ENCODE results near the gene REL. TPM values are rescaled to one million over a fixed set of nuclear protein-coding genes. Genes with fewer than 3 reads are reported as not detected.

Gene REL
- total and polyA plus RNA-seq, 2 of the 13 experiments (the other 11 are each of a cell fraction or from before 2014, with no cell fraction given): 3.7 to 7.0 TPM

GRCh38 chr2:60853531-60853930, 27.8 kb upstream of the REL start:
- Histone ChIP-seq H3K27ac (ENCODE audit: extremely low read length, insufficient read depth, low read length) (no peak overlapping the region), H4K20me1 (ENCODE audit: insufficient read depth, low read length) (no peaks in the 10 kb centered on the region), H3K79me2 (ENCODE audit: insufficient read depth, low read length) (no peaks in the 10 kb centered on the region), H3K27me3 (ENCODE audit: control insufficient read depth in 1 of 2, insufficient read depth in 2 of 2, low read length in 2 of 2) (no peaks in the 10 kb centered on the region; a peak in 1 of 5 replicates), H3K4me3 (replicated peaks in 1 of 3; ENCODE audit: insufficient read depth in 1 of 3, low read depth in 2 of 3, low read length in 3 of 3) (no peak overlapping the region), H3K9me3 (ENCODE audit: low read length) (no peaks in the 10 kb centered on the region), H3K9ac (ENCODE audit: insufficient read depth, low read depth, low read length) (no peak overlapping the region), H3K36me3 (replicated peaks in 1 of 2; ENCODE audit: control insufficient read depth in 1 of 2, insufficient read depth in 2 of 2, low read length in 2 of 2) (no peaks in the 10 kb centered on the region), H2AFZ (ENCODE audit: low read length) (no peak overlapping the region), H3K4me2 (ENCODE audit: low read depth, low read length) (no peak overlapping the region), H3K4me1 (ENCODE audit: insufficient read depth, low read length) (peaks cover 3% of the 10 kb centered on the region)
- no TSS peak for BruUV-seq (replicated peaks)
- 49% methylated on average over 2 of the region's 2 CpGs for WGBS (ENCODE audit: low lambda C conversion rate)
- TF ChIP-seq ATF5 (CRISPR knock-in tag; IDR thresholded peaks at IDR 0.05; ENCODE audit: low read depth): no peak
- no peak for TF ChIP-seq JUNB (CRISPR knock-in tag; IDR thresholded peaks at IDR 0.05; ENCODE audit: borderline replicate concordance)
- no peak for TF ChIP-seq ZBTB26 (CRISPR knock-in tag; IDR thresholded peaks at IDR 0.05; ENCODE audit: borderline replicate concordance)
- TF ChIP-seq HMGXB4 (CRISPR knock-in tag; IDR thresholded peaks at IDR 0.05; ENCODE audit: borderline replicate concordance in 1 of 2, low read depth in 1 of 2): no peak
- TF ChIP-seq NFYC (CRISPR knock-in tag; IDR thresholded peaks at IDR 0.05): no peak
- no peak for TF ChIP-seq HNF4G (IDR thresholded peaks at IDR 0.05; ENCODE audit: borderline replicate concordance, low read depth, low read length)
- TF ChIP-seq HNF4G (CRISPR knock-in tag; IDR thresholded peaks at IDR 0.05; ENCODE audit: borderline replicate concordance, low read depth): no peak
- no peak for TF ChIP-seq TCF7L2 (IDR thresholded peaks at IDR 0.05; ENCODE audit: low read depth, low read length)
- TF ChIP-seq ZNF205 (CRISPR knock-in tag; IDR thresholded peaks at IDR 0.05): no peak
- TF ChIP-seq GMEB1 (CRISPR knock-in tag; IDR thresholded peaks at IDR 0.05; ENCODE audit: borderline replicate concordance): no peak
- TF ChIP-seq NR0B2 (CRISPR knock-in tag; IDR thresholded peaks at IDR 0.05): no peak
- no peak for TF ChIP-seq ZNF451 (CRISPR knock-in tag; IDR thresholded peaks at IDR 0.05)
- in situ Hi-C loops (cut with HindIII; ENCODE audit: extremely low pct_ligation_motif_present, low pct_unique_long_range_greater_than_20kb) (no loop called here), intact Hi-C loops (cut with micrococcal nuclease; ENCODE audit: unreplicated experiment) (no loop called here)
- ChIA-PET POLR2A (no interaction called here), CTCF (ENCODE audit: low intra/inter-chr PET ratio, low total read pairs) (no interaction called here)
- DNase-seq (ENCODE audit: low spot score) (no peak), FAIRE-seq (no peak), ATAC-seq (peak; percentile 19; the same call in 2 of the 3 replicates)
